SK-N-DZ (cell line): ENCODE data around the gene NAT8L.
A peak's percentile ranks its signal among the peaks of the same experiment; 100 is the strongest.

Source experiments
- DNase-seq: peaks from one replicate; pipeline ENCODE4 v3.0.0-alpha.2; 2015; ENCODE audit warnings: low spot score

NAT8L gene

GRCh38 chr4:2045518-2045951 is 13.6 kb upstream of the NAT8L start:
- DNase-seq: no peak

- DNase-seq: no peak
Measured at GRCh38 chr4:2046031-2046961, 12.8 kb upstream of the NAT8L start.

GRCh38 chr4:2047031-2047660 is 12.0 kb upstream of the NAT8L start:
- DNase-seq: no peak

- DNase-seq: no peak
Measured at GRCh38 chr4:2047781-2048581, 11.1 kb upstream of the NAT8L start.

- no peak for DNase-seq
Measured at GRCh38 chr4:2048831-2049230, 10.3 kb upstream of the NAT8L start.

GRCh38 chr4:2049381-2049780 is 9.7 kb upstream of the NAT8L start:
- no peak for DNase-seq

GRCh38 chr4:2049811-2050210 is 9.3 kb upstream of the NAT8L start:
- DNase-seq: no peak

GRCh38 chr4:2051086-2051485 is 8.0 kb upstream of the NAT8L start:
- no peak for DNase-seq

GRCh38 chr4:2054217-2054616 is 4.9 kb upstream of the NAT8L start:
- DNase-seq: no peak

GRCh38 chr4:2057382-2058065 is 1.6 kb upstream of the NAT8L start:
- DNase-seq: no peak

- DNase-seq: peak; percentile 40
Measured at GRCh38 chr4:2058264-2059045, 672 bp upstream of the NAT8L start.

- DNase-seq: no peak
Measured at GRCh38 chr4:2059726-2060602, 837 bp downstream of the NAT8L start.

- DNase-seq: no peak
Measured at GRCh38 chr4:2060611-2061185, 1.6 kb downstream of the NAT8L start.

GRCh38 chr4:2061186-2062131 is 2.3 kb downstream of the NAT8L start:
- no peak for DNase-seq

- DNase-seq: no peak
Measured at GRCh38 chr4:2062168-2062807, 3.2 kb downstream of the NAT8L start.

- no peak for DNase-seq
Measured at GRCh38 chr4:2062808-2063524, 3.8 kb downstream of the NAT8L start.
